HepG2 (cell line): ENCODE results near the gene MEAF6. TPM values are rescaled to one million over a fixed set of nuclear protein-coding genes. Genes with fewer than 3 reads are reported as not detected.

ENCODE experiments used
- ATAC-seq: fragments of 200-7000 bp; cut with Tn5 transposase; 3 replicates; pipeline ENCODE4 v1.9.1; 2020; ENCODE audit warnings: mild to moderate bottlenecking, moderate library complexity
- BruUV-seq: library from RNA; stranded (reverse); fragments of 400-500 nt; replicated peaks from 2 replicates; lab custom pipeline; 2021; lab: Mats Ljungman, UMichigan
- CTCF ChIA-PET: fragments of 300-600 bp; formaldehyde crosslinking; extraction: SDS; loops from one replicate; lab custom pipeline; 2021; ENCODE audit warnings: low total read pairs, inconsistent platforms, low intra/inter-chr PET ratio; lab: Yijun Ruan, JAX
- POLR2A ChIA-PET: fragments of 350-600 bp; sonication (Branson Sonifier 250); formaldehyde crosslinking; loops from one replicate; lab custom pipeline; 2020; ENCODE audit warnings: antibody characterized with exemption, inconsistent platforms; lab: Yijun Ruan, JAX
- DNase-seq: peaks from one replicate; pipeline ENCODE4 v3.0.0-alpha.2; 2015; ENCODE audit warnings: low spot score
- FAIRE-seq: peaks from 3 replicates; lab custom pipeline; 2011; peaks lifted over from hg19 to GRCh38; lab: Jason Lieb, UNC
- H2AFZ ChIP-seq: one replicate; pipeline ENCODE4 v1.6.1; 2011; ENCODE audit warnings: low read length, inconsistent platforms
- H3K27ac ChIP-seq: fragments of 300-600 bp; 3 replicates; pipeline ENCODE4 v1.8.0; 2011; ENCODE audit warnings: mixed run types, mild to moderate bottlenecking, mixed read lengths, low read length, inconsistent platforms; ENCODE audit not compliant: insufficient read depth; ENCODE audit errors: extremely low read length
- H3K27me3 ChIP-seq, 2 experiments: fragments of 200-600 bp in 1 of 2; 2 replicates in 1 of 2; 3 replicates in 1 of 2; pipeline versions ENCODE4 v1.6.0 to v1.8.0; 2011; ENCODE audit warnings: low read length in 2 of 2, mild to moderate bottlenecking in 2 of 2, moderate library complexity in 2 of 2, inconsistent platforms in 1 of 2; ENCODE audit not compliant: insufficient read depth in 2 of 2, control insufficient read depth in 1 of 2
- H3K36me3 ChIP-seq, 2 experiments: fragments of 200-600 bp in 1 of 2; replicated peaks in 1 of 2; 2 replicates in 1 of 2; 3 replicates in 1 of 2; pipeline versions ENCODE4 v1.5.1 to v1.8.0; 2011; ENCODE audit warnings: low read length in 2 of 2, inconsistent platforms in 1 of 2; ENCODE audit not compliant: insufficient read depth in 2 of 2, control insufficient read depth in 1 of 2
- H3K4me1 ChIP-seq: 2 replicates; pipeline ENCODE4 v1.5.1; 2012; ENCODE audit warnings: low read length, inconsistent platforms; ENCODE audit not compliant: insufficient read depth
- H3K4me2 ChIP-seq: 2 replicates; pipeline ENCODE4 v1.6.0; 2011; ENCODE audit warnings: low read depth, low read length, inconsistent platforms
- H3K4me3 ChIP-seq, 3 experiments: fragments of 200-600 bp in 1 of 3; sonication (generic), shearing (Covaris generic) in 1 of 3; replicated peaks in 1 of 3; 2 replicates each; pipeline ENCODE4 v1.5.1; 2011 to 2016; ENCODE audit warnings: low read length in 3 of 3, inconsistent platforms in 2 of 3, low read depth in 2 of 3, mild to moderate bottlenecking in 2 of 3, control low read depth in 1 of 3, mixed read lengths in 1 of 3; ENCODE audit not compliant: insufficient read depth in 1 of 3
- H3K79me2 ChIP-seq: one replicate; pipeline ENCODE4 v1.6.1; 2011; ENCODE audit warnings: low read length, inconsistent platforms; ENCODE audit not compliant: insufficient read depth
- H3K9ac ChIP-seq: 2 replicates; pipeline ENCODE4 v1.6.0; 2011; ENCODE audit warnings: mild to moderate bottlenecking, low read depth, low read length, inconsistent platforms; ENCODE audit not compliant: insufficient read depth
- H3K9me3 ChIP-seq: 2 replicates; pipeline ENCODE4 v1.5.1; 2012; ENCODE audit warnings: mild to moderate bottlenecking, low read length
- H4K20me1 ChIP-seq: 2 replicates; pipeline ENCODE4 v1.6.0; 2011; ENCODE audit warnings: inconsistent platforms, mild to moderate bottlenecking, low read length, moderate library complexity; ENCODE audit not compliant: insufficient read depth
- CBFB ChIP-seq: sonication (generic); formaldehyde crosslinking; IDR thresholded peaks from 2 replicates; pipeline ENCODE4 v1.4.0; 2020; ENCODE audit warnings: missing genetic modification reagents
- EED ChIP-seq: sonication (generic); formaldehyde crosslinking; IDR thresholded peaks from 2 replicates; pipeline ENCODE4 v1.5.0; 2020; ENCODE audit warnings: mild to moderate bottlenecking, missing genetic modification reagents
- FOXA1 ChIP-seq, 2 experiments: fragments of 450-650 bp in 1 of 2; sonication (generic) in 1 of 2; formaldehyde crosslinking in 1 of 2; IDR thresholded peaks; 2 replicates each; pipeline versions ENCODE4 v1.4.0 to v1.6.1; 2016 to 2020; ENCODE audit warnings: missing genetic modification reagents in 1 of 2
- GFI1 ChIP-seq: sonication (generic); formaldehyde crosslinking; IDR thresholded peaks from 2 replicates; pipeline ENCODE4 v1.5.0; 2020; ENCODE audit warnings: missing genetic modification reagents, mild to moderate bottlenecking, borderline replicate concordance
- GLI4 ChIP-seq: sonication (generic); formaldehyde crosslinking; IDR thresholded peaks from 2 replicates; pipeline ENCODE4 v1.5.1; 2020; ENCODE audit warnings: missing genetic modification reagents, mild to moderate bottlenecking, moderate library complexity, borderline replicate concordance
- GPN1 ChIP-seq: sonication (generic); formaldehyde crosslinking; IDR thresholded peaks from 2 replicates; pipeline ENCODE4 v1.5.1; 2020; ENCODE audit warnings: missing genetic modification reagents, borderline replicate concordance
- HOXA5 ChIP-seq: sonication (generic); formaldehyde crosslinking; IDR thresholded peaks from 2 replicates; pipeline ENCODE4 v1.4.0; 2020; ENCODE audit warnings: missing genetic modification reagents
- KDM1A ChIP-seq: IDR thresholded peaks from 2 replicates; pipeline ENCODE4 v1.6.1; 2016; ENCODE audit warnings: missing compliant biosample characterization
- MYC ChIP-seq: sonication (generic); formaldehyde crosslinking; IDR thresholded peaks from 2 replicates; pipeline ENCODE4 v1.9.0; 2021; ENCODE audit warnings: missing genetic modification reagents, borderline replicate concordance
- SIX1 ChIP-seq: sonication (generic); formaldehyde crosslinking; IDR thresholded peaks from 2 replicates; pipeline ENCODE4 v1.4.0; 2020; ENCODE audit warnings: missing genetic modification reagents, borderline replicate concordance
- SMAD9 ChIP-seq: sonication (generic); formaldehyde crosslinking; IDR thresholded peaks from 2 replicates; pipeline ENCODE4 v1.5.1; 2020; ENCODE audit warnings: mild to moderate bottlenecking, missing genetic modification reagents
- SMARCC2 ChIP-seq: fragments of 450-650 bp; IDR thresholded peaks from 2 replicates; pipeline ENCODE4 v1.6.1; 2017; ENCODE audit warnings: antibody characterized with exemption, mild to moderate bottlenecking
- ZFP36 ChIP-seq: fragments of 150-350 bp; IDR thresholded peaks from 2 replicates; pipeline ENCODE4 v1.6.1; 2018; ENCODE audit warnings: borderline replicate concordance, low read length, low read depth; ENCODE audit not compliant: partially characterized antibody
- ZNF251 ChIP-seq: sonication (generic); formaldehyde crosslinking; IDR thresholded peaks from 2 replicates; pipeline ENCODE4 v1.9.0; 2021; ENCODE audit warnings: mild to moderate bottlenecking, missing genetic modification reagents
- WGBS: methylation state at CpG from one replicate; pipeline ENCODE4 v1.1.6; 2017; ENCODE audit warnings: low lambda C conversion rate; 5-methylcytosine and 5-hydroxymethylcytosine counted together
- in situ Hi-C: cut with HindIII; loops from 2 replicates; pipeline ENCODE4 v1.10.0; 2017; ENCODE audit warnings: low pct_unique_long_range_greater_than_20kb; ENCODE audit not compliant: extremely low pct_ligation_motif_present
- intact Hi-C: fragments of 100-400 bp; cut with micrococcal nuclease; formaldehyde crosslinking; loops from one replicate; pipeline ENCODE4 v1.10.0; 2022; ENCODE audit not compliant: unreplicated experiment
- polyA plus RNA-seq, 8 experiments: library from polyadenylated mRNA; depleted of rRNA in 3 of 8; stranded (reverse) in 7 of 8; unstranded in 1 of 8; fragments of >200 nt; fragmentation: Illumina TruSeq in 4 of 8; extraction: Trizol in 4 of 8; gene quantifications; 2 replicates each; pipeline versions ENCODE4 v1.2.1 to v1.2.3, GENCODE V29; 2011 to 2016; ENCODE audit warnings: low read depth in 4 of 8, missing spikeins in 1 of 8, mixed read lengths in 1 of 8; ENCODE audit not compliant: insufficient read depth in 1 of 8
- total RNA-seq, 5 experiments: library from RNA; depleted of rRNA; stranded (reverse); fragments of >200 nt; fragmentation: Illumina TruSeq; extraction: Trizol; gene quantifications; 2 replicates each; pipeline ENCODE4 v1.2.3, GENCODE V29; 2016; ENCODE audit warnings: low read depth in 1 of 5
- TF ChIP-seq, protein P1 (sequence below): sonication (generic); formaldehyde crosslinking; IDR thresholded peaks from 2 replicates; pipeline ENCODE4 v1.4.0; 2020; ENCODE audit warnings: missing genetic modification reagents
- TF ChIP-seq, protein P2 (sequence below): IDR thresholded peaks from 2 replicates; pipeline ENCODE4 v1.6.1; 2016; ENCODE audit warnings: low read depth, control low read depth
- TF ChIP-seq, protein P3 (sequence below): sonication (generic); formaldehyde crosslinking; IDR thresholded peaks from 2 replicates; pipeline ENCODE4 v1.8.0; 2022; ENCODE audit warnings: mild to moderate bottlenecking, missing genetic modification reagents, moderate library complexity
- TF ChIP-seq, protein P4 (sequence below): sonication (generic); formaldehyde crosslinking; IDR thresholded peaks from 2 replicates; pipeline ENCODE4 v1.8.1; 2023; ENCODE audit warnings: mild to moderate bottlenecking, missing genetic modification reagents

MEAF6 gene
- total and polyA plus RNA-seq, 2 of the 13 experiments (the other 11 are each of a cell fraction or from before 2014, with no cell fraction given): 29.5 to 45.6 TPM

DNA sequence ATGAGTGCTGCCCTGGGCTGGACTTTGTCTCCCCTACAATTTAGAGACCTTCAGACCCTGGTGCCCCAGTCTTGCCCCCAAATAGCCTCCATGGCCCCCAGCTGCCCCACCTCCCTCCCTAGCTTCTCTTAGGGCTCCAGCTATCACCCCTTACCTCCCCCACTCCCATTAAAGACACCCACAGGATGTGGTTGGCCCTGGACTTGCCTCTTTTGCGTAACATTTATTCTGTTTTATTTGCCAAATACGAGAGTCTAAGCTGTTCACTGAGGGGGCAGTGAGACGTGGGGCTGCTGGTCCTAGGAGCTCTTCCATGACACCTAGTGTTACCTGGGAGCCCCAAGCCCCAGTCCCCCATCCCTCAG lies 35.7 kb downstream of the MEAF6 start (continued):
- no peak for TF ChIP-seq ZNF251
- TF ChIP-seq SIX1 (CRISPR knock-in tag): no peak
- 0 out of 2 replicates have a peak, but pooled peaks have one; percentile 40 for TF ChIP-seq EED (CRISPR knock-in tag)
- TF ChIP-seq, protein P1, sequence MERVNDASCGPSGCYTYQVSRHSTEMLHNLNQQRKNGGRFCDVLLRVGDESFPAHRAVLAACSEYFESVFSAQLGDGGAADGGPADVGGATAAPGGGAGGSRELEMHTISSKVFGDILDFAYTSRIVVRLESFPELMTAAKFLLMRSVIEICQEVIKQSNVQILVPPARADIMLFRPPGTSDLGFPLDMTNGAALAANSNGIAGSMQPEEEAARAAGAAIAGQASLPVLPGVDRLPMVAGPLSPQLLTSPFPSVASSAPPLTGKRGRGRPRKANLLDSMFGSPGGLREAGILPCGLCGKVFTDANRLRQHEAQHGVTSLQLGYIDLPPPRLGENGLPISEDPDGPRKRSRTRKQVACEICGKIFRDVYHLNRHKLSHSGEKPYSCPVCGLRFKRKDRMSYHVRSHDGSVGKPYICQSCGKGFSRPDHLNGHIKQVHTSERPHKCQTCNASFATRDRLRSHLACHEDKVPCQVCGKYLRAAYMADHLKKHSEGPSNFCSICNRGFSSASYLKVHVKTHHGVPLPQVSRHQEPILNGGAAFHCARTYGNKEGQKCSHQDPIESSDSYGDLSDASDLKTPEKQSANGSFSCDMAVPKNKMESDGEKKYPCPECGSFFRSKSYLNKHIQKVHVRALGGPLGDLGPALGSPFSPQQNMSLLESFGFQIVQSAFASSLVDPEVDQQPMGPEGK (CRISPR knock-in tag): peak; percentile 48
- no peak for TF ChIP-seq GPN1 (CRISPR knock-in tag)
- peak; percentile 21; the same call in 1 of the 2 replicates for TF ChIP-seq MYC (CRISPR knock-in tag)

DNA sequence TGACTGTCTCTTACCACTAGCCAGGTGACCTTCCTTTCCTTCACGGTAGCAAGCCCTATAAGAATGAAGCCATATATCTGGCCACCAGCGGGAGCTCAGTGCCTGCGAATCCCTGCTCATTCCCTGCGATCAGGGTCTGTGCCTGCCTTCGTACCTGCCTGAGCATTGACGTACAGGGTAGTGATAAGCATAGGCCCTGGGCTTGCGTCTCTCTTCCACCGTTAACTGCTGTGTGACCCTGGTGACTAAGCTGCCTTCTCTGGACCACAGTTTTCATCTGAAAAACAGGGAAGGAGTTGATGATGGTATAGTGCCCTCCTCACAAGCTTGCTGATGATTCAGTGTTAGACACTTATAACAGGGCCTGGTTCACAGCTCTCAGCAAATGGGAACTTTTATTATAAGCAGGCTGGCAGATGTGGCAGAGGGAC lies 36.1 kb downstream of the MEAF6 start:
- Histone ChIP-seq H3K4me2 (peak overlapping the region; percentile 96), H3K4me1 (peaks cover 58% of the 10 kb centered on the region), H3K27me3 (no peaks in the 10 kb centered on the region; a peak in 1 of 5 replicates), H3K9ac (peak overlapping the region; percentile 63), H2AFZ (no peak overlapping the region), H4K20me1 (peaks cover 17% of the 10 kb centered on the region; the same call in 1 of the 2 replicates), H3K4me3 (peak overlapping the region; percentile 39 to 85 (median 43); a peak in 4 of 6 replicates), H3K27ac (peak overlapping the region; percentile 64), H3K79me2 (peaks cover 42% of the 10 kb centered on the region), H3K9me3 (no peaks in the 10 kb centered on the region), H3K36me3 (peaks cover 16 to 32% of the 10 kb centered on the region in 2 experiments)
- in situ Hi-C loops: no loop called here
- no peak for ATAC-seq
- ChIA-PET CTCF (no interaction called here), POLR2A (interaction anchor here (1.1 to 6.1 kb wide), 7 partner anchors 7 to 212 kb away, joined by 3 to 57 read pairs (median 5); partner anchors contain the start of gene MEAF6)
- FAIRE-seq: no peak
- no peak for DNase-seq
- intact Hi-C loops: loop anchor here (10.0 kb wide), 1 partner anchor 216 kb away; the partner anchor contains the start of gene CDCA8
- WGBS: 76% methylated on average over 8 of the region's 8 CpGs
- BruUV-seq: no TSS peak
- TF ChIP-seq, protein P2, sequence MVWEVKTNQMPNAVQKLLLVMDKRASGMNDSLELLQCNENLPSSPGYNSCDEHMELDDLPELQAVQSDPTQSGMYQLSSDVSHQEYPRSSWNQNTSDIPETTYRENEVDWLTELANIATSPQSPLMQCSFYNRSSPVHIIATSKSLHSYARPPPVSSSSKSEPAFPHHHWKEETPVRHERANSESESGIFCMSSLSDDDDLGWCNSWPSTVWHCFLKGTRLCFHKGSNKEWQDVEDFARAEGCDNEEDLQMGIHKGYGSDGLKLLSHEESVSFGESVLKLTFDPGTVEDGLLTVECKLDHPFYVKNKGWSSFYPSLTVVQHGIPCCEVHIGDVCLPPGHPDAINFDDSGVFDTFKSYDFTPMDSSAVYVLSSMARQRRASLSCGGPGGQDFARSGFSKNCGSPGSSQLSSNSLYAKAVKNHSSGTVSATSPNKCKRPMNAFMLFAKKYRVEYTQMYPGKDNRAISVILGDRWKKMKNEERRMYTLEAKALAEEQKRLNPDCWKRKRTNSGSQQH (CRISPR knock-in tag): no peak
- TF ChIP-seq SMAD9 (CRISPR knock-in tag) (no peak), HOXA5 (no peak), SMARCC2 (no peak), CBFB (no peak), GFI1 (CRISPR knock-in tag) (no peak), ZFP36 (no peak), KDM1A (CRISPR knock-in tag) (peak; percentile 72), FOXA1 (IDR thresholded peaks at IDR 0.05) (no peak), FOXA1 (CRISPR knock-in tag; IDR thresholded peaks at IDR 0.05) (no peak), GLI4 (CRISPR knock-in tag) (no peak)
- TF ChIP-seq, protein P3, sequence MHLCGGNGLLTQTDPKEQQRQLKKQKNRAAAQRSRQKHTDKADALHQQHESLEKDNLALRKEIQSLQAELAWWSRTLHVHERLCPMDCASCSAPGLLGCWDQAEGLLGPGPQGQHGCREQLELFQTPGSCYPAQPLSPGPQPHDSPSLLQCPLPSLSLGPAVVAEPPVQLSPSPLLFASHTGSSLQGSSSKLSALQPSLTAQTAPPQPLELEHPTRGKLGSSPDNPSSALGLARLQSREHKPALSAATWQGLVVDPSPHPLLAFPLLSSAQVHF (CRISPR knock-in tag): no peak
- TF ChIP-seq, protein P4, sequence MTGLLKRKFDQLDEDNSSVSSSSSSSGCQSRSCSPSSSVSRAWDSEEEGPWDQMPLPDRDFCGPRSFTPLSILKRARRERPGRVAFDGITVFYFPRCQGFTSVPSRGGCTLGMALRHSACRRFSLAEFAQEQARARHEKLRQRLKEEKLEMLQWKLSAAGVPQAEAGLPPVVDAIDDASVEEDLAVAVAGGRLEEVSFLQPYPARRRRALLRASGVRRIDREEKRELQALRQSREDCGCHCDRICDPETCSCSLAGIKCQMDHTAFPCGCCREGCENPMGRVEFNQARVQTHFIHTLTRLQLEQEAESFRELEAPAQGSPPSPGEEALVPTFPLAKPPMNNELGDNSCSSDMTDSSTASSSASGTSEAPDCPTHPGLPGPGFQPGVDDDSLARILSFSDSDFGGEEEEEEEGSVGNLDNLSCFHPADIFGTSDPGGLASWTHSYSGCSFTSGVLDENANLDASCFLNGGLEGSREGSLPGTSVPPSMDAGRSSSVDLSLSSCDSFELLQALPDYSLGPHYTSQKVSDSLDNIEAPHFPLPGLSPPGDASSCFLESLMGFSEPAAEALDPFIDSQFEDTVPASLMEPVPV: no peak
